ENCODE results near the gene SDCBP2.
"Not testable (repeated sequence)": the region's sequence is repeated elsewhere in the genome, so short reads cannot be mapped to it uniquely, and the experiment has no call there.

Gene SDCBP2

DNA sequence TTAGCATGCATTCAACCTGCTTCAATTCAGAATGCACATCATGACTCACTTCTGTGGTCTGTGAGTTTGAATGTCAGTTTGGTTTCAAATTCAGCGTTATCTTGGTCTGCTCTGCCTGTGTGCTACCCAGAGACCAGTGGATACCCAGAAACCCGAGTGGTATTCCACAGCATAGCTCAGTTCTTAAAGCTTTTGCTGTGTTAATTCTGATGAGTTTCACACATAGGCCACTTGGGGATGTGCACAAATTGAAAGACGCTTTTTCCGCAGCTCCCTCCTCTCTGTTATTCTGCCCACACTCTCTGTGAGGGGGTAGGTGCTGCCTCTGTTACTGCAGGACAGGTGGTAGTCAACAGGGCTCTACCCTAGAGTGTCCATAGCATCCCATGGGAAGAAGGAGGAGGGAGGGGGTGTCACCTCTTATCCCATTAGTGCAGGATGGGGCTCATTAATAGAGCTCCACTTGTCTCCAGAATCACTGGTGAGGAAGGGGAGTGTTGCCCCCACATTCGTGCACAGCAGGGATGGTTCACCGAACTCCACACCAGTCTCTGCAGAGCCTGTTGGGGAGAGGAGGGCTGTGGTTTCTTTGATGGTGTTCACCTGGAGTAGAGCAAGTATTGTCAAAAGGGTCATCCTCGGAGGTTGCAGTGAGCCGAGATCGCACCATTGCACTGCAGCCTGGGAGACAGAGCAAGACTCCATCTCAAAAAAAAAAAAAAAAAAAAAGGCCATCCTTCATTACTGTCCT lies 29.2 kb upstream of the SDCBP2 start:
- no peak for DNase-seq

DNA sequence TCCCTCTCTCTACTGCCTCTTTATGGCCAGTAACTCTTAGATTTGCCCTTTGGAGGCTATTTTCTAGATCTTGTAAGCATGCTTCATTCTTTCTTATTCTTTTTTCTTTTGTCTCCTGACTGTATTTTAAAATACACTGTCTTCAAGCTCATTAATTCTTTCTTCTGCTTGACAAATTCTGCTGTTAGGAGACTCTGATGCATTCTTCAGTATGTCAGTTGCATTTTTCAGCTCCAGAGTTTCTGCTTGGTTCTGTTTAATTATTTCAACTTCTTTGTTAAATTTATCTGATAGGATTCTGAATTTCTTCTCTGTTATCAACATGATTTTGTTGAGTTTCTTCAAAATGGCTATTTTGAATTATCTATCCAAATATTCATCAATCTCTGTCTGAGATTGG lies 25.0 kb upstream of the SDCBP2 start:
- no peak for DNase-seq

DNA sequence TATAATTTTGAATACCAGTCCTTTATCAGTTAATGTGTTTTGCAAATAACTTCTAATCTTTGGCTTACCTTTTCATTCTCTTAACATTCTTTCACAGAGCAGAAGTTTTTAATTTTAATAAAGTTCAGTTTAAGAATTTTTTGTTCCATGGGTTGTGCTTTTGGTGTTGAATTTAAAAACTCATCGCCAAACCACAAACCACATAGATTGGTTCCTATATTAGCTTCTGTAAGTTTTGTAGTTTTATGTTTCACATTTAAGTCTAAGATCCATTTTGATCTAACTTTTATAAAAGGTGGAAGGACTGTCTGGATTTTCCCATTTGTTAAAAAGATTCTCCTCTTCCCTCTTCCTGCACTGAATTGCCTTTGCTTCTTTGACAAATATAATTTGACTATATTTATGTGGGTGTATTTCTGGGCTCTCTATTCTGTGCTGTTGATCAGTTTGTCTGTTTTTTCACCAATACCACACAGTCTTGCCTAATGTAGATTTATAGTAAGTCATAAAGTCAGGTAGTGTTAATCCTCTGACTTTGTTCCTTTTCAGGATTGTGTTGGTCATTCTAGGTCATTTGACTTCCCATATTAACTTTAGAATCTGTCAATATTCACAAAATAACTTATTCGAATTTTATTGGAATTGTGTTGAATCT lies 17.5 kb upstream of the SDCBP2 start:
- DNase-seq: no peak

DNA sequence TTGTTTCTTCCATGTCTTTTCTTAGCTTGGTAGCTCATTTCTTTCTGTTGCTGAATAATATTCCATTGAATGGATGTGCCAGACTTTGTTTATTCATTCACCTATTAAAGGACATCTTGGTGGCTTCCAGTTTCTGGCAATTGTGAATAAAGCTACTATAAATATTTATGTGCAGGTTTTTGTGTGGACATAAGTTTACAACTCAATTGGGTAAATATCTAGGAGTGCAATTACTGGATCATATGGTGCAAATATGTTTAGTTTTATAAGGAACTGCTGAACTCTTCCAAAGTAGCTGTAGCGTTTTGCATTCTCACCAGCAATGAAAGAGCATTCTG lies 16.8 kb upstream of the SDCBP2 start:
- no peak for DNase-seq

DNA sequence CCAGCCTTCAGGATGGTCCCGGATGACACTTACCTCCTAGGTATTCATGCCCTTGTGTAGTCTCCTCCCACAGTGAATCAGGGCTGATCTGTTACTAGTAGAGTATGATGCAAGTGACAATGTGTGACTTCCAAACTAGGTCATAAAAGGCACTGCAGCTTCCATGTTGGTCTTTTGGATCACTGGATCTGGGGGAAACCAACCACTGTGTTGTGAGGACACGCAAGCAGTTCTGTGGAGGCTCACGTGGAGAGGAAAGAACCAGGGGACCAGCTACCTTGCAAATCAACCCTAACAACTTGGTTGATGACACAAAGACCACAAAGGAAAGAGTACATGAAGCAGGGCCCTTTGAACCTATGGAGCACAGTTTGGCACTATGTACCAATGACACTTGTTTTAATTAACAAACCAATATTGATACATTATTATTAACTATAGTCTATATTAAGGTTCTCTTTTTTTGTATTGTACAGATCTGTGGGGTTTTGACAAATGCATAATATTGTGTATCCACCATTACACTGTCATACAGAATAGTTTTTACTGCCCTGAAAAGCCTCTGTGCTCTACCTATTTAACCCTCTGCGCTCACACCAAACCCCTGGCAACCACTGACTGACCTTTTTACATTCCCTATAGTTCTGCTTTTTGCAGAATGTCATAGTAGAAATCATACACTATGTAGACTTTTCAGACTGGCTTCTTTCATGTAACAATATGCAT lies 16.3 kb upstream of the SDCBP2 start:
- no peak for DNase-seq

DNA sequence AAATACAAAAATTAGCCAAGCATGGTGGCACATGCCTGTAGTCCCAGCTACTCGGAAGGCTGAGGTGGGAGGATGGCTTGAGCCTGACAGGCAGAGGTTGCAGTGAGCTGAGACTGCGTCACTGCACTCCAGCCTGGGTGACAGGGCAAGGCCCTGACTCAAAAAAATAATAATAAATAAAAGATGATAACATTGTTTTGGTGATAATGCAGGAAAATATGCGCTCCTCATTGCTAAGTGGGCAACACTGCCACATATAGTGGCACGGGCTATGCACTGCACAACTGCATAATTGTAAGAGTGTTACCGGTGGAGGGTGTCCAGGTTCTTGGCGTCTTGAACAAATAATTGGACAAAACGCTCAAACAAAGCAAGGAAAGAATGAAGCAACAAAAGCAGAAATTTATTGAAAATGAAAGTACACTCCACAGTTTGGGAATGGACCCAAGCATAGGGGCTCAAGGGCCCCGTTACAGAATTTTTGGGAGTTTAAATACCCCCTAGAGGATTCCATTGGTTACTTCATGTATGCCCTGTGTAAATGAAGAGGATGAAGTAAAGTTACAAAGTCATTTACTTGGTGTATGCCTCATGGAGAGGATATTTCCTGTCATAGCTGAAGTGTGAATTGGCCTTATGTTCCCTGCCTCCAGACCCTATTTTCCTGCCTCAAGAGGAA lies 14.6 kb upstream of the SDCBP2 start:
- DNase-seq: not testable (repeated sequence)

DNA sequence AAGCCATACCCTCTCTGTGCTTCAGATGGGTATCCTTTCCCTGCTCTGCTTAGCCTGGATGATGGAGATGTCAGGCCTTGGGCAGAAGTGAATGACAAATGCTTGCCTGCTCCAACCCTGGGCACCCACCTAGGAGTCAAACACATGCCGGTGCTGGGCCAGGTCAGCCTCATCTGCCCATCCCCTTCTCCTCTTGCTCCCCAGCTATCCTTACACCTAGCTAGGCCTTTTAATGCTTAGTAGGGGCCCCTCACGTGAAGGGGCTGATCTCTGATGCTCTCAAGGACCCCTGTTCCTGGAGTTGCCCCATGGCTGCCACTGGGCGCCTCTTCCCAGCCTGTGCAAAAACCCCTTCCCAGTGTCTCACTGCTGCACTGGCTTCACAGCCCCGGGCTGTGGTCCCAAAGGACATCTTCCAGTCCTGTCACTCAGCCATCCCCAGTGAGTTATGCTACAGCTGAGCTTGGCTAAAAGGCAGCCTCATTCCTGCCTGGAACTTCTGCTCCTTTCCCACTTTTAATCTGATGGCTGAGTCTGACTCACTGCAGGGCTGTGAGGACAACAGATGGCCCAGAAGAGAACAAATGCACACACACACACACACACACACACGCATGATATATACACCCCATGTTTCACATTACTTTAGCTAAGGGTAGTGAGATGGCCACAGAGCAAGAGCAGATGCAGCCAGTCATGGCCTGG lies 12.8 kb upstream of the SDCBP2 start:
- no peak for DNase-seq

DNA sequence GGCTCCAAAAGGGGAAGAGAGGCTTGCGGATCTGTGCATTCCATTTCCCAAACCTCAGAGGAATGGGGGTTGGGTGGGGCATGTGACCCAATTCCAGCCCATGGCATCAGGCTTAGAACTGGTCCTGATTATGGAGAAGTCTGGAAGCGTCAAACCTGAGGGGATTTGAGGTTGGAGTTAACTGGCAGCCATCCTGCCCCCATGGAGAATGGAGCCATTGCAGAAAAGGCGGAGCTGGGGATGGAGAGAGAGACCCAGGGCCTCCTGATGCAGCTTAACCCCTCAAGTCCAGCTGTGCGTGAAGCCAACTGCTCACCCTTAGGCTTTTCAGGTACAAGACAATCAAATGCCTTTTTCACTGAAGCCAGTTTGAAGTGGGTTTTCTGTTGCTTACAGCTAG lies 9.9 kb upstream of the SDCBP2 start:
- DNase-seq: no peak

DNA sequence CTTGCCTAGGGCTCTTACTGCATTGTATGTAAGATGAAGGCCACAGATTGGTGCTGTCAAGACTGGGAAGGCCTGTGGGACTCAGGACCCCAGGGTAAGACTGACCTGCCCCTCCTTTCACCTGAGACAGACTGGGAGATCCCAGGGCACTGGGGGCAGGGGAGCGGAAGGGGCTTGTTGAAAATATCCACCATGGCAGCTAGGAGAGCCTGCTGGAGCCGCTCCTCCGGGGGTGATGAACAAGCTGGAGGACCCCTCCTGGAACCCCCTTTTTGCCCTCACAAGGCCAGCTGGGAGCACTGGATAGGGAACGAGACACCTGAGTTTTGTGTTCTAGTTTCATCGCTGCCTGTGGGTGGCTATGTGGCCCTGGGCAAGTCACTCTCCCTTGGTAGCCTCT lies 9.2 kb upstream of the SDCBP2 start:
- no peak for DNase-seq

DNA sequence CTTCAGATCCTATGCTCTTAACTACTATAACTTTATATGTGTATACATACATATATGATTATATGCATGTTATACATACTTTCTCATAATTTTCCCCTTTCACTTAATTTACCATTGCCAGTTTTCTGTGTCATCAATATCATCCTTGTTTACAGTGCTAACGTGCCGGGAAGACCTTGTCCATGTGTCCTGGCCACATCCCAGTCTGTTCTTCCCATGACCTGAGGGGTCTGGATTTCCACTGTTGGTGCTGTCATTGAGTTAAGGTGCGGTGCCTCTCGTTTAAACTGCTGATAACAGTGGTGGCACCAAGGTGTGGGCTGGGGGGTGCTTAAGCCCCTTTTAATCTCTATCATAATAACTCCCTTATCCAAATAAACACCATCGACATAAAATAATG lies 8.5 kb upstream of the SDCBP2 start:
- no peak for DNase-seq

DNA sequence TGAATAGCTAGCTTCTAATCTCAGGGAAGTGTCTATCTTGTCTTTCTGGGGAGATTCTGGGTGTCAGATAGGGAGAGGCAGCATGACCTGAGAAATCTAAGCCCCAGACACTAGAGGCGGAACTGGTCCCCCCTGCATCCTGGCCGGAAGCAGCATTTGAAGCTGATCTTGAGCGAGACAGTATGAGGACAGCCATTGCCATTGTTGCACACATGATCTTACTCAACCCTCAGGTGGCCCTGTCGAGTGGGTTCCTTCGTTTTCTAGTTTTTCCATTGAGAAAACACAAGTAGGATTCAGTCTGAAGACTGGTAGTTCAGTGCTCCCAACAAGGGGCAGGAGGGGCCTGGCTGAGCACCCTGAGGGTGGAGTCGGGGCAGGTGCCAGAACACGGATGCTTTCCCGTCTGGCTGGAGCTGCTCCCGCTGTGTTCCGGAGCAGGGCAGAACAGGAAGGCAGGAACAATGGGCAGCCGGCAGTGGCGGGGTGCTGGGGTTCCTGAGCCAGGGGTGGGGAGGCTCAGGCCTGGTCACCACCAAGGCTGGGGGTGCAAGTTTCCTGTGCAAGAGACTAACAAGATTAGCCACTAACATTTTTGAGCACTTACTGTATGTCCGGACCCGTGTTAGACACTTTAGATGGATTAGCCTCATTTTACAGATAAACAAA lies 7.9 kb upstream of the SDCBP2 start:
- DNase-seq: no peak

DNA sequence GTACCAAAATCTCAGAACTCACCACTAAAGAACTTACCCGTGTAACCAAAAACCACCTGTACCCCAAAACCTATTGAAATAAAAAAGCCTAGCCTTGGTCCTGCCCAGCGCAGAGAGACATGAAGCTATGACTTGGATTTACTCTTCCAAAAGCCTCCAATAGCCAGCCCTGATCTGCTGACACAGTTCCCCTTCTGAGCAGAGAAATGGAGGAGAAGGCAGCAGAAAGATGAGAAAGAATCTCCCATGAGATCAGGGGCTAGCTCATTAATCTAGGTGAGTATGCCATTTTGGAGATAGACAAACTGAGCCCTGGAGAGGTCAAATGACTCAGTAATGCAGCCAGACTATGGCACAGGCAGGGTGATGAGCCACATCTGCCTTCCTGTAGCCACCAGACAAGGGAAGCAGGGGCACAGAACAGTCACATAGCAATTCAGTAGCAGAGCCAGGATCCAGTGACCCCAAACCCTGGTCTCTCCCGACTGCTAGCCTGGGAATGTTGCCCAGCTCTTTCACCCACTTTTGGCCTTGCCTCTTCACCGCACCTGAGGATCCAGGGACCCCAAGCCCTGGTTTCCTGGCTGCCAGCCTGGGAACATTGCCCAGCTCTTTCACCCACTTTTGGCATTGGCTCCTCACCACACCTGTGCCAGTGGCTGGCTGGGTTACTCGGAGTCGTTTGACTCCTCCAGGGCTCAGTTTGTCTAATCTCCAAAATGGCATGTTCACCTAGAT lies 7.2 kb upstream of the SDCBP2 start:
- no peak for DNase-seq

DNA sequence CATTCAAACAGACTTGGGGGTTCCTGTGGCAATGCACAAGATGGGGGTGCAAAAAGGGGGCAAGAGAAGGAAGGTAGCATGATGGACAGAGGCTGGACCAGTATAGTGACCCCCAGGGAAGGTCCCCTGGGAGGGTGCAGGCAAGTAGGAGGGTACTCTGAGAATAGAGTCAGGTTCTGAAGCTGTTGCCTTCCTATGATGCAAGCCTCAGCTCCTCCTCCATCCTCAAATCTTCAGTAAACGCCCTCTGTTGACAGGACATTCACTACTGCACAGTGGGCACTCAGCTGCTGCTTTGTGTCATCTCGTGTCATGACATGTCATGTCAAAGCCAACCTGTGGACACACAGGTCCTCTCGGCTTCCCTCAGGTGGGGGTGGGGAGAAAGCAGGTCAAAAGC lies 5.8 kb upstream of the SDCBP2 start:
- DNase-seq: no peak

DNA sequence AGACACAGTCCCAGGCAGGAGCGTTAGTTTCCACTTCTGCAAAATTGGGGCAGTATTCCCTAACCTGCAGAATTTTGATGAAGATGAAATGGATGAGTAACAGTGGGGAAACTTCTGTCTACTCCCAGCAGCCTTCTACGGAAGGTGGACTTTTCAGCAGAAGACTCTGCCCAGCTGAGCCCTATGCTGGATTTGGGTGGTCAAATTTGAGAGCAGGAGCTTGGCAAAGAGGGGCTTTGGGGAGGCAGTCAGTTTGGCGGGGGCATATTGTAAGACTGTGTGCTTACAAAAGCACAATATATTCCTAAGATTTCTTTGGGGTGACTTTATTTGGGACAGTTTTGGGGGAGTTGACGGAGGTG lies 5.4 kb upstream of the SDCBP2 start:
- no peak for DNase-seq

DNA sequence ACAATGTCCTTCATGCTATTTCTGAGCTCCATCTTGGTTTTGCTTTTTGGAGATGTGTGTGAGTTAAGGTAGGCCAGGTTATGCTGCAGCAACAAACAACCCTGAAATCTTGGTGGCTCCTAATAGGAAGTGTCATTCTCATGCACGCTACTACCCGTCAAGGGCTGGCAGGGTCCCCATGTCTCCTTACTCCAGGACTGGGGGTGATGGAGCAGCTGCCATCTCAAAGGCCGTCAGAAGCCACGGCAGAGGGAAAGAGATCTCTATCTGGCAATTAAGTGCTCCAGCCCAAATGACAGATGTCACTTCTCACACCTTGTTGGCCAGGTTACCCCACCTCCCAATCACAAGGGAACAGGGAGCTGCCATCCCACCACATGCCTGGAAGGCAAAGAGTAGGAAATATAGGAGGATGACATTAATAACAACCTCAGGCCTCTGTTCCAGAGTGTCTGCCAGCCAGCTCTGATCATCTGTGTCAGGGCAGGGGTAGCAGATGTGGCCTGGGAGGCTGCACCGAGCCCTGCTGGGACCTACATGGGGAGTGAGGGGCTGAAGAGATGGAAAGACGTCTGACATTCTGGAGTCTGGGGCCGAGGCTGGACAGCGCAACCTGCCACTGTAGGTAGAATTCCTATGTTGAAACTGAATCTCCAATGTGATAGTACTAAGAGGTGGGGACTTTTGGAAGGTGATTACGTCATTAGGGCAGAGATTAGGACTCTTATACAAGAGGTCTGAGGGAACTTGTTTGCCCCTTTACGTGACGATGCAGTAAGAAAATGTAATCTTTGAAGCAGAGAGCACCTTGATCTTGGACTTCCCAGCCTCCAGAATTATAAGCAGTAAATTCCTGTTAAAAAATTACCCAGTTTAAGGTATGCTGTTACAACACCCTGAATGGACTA lies 4.8 kb upstream of the SDCBP2 start:
- DNase-seq: no peak

DNA sequence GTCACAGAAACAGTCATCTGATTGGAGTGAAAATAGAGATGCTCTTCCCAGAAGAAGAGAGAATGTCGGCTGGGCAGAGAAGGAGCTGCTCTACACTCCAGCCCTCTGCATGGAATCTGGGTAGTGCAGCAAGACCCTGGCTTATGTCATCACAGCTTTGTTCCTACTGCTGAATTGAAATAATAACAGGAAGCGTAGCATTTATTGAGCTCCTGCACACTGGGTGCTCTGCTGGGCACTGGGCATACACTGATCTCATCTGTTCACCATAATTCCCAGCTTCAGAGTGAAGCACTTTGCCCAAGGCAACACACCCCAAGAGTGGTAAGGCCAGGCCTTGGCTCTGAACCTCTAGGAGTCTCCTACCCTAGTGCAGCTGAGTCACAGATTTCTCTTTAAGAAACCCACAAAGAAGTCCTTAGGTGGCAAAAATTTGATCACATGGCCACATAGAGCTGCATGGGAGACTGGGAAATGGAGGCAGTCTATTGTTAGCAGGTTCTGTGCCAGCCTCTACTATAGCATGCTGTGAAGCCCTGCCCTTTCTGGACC lies 3.9 kb upstream of the SDCBP2 start:
- no peak for DNase-seq

DNA sequence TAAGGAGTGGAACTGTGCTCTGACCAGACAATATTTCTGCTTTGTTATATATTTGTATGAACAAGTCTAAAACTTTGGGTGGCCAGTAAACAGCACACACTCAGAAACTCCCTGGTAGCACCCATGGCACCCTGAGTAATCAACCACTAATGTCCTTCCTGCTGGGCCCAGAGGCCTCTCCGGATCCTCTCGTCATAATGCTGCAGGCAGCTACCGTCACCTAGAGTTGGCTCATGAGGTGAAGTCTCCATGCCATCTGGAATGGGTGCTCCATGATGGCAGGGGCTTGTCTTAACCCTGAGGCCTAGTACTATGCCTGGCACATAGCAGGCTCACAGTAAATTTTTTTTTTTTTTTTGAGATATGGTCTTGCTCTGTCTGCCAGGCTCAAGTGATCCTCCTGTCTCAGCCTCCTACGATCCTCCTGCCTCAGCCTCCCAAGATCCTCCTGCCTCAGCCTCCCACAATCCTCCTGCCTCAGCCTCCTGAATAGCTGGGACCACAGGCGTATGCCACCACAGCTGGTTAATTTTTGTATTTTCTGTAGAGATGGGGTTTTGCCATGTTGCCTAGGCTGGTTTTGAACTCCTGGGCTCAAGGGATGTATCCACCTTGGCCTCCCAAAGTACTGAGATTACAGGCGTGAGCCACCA lies 3.0 kb upstream of the SDCBP2 start:
- DNase-seq: no peak

DNA sequence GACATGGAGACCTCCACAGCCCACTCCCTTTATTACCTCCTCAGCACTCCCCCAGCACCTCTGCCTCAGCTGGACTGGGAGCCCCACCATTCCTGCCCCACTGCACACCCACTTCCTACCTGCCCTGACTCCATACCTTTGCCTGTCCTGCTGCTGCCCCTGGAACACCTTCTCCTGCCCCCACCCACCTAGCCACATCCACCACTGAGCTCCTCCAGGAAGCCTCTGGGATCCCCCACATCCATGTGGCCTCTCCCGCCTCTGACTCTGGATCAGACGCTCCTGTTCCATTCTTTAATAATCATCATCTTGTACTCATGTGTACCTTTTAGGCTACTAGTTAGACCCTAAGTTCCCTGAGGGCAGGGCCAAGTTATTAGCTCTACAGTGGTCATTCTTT lies 2.2 kb upstream of the SDCBP2 start:
- DNase-seq: no peak

DNA sequence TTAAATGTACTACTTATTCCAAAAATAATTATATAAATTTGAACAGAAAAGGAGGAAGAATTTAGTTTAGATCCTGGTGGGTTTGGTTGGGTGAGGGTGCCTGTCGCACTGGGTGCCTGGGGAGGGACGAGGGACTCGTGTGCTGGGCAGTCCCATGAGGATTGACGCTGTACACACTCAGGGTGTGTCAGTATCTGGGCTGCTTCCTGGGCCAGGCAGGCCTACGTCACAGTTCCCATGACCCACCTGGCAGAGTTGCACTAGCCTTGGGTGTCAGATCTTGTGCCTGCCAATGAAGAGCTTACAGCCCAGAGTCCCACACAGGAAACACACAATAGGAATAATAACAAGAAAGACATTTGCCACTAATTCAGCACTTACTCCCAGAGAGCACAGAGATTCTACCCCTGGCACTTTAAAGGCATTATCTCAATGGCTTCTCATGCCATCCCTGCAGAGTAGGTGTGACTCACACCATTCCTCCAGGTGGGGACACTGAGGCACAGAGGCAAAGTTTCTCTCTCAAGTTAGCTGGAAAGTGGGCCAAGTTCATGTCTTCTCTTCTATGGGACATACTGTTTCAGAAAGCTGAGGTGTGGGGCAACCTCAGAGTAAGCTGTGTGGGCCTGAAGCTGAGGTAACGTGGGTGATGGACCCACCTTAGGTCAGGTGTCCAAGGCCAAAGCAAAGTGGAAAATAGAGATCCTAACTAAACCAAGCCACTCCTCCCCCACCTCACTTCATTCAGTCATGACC lies 1.3 kb upstream of the SDCBP2 start:
- DNase-seq: no peak
